ENCODE data around the gene MAN2A1.

- no peak for TF ChIP-seq EZH2 (IDR thresholded peaks at IDR 0.05)
- TF ChIP-seq POLR2AphosphoS5 (IDR thresholded peaks at IDR 0.05; ENCODE audit: borderline replicate concordance, low read depth, low read length): no peak
Observed at GRCh38 chr5:109792613-109793012, 102.9 kb downstream of the MAN2A1 start.

Measured in SK-N-MC (cell line).